ENCODE data around the gene ATF7IP.

Gene ATF7IP

GRCh38 chr12:14390870-14391530 is 25.5 kb downstream of the ATF7IP start:
- no peak for TF ChIP-seq CTCF (IDR thresholded peaks at IDR 0.05)

- TF ChIP-seq CTCF (IDR thresholded peaks at IDR 0.05): no peak
Measured at GRCh38 chr12:14393751-14394150, 28.3 kb downstream of the ATF7IP start.

GRCh38 chr12:14394317-14395073 is 29.0 kb downstream of the ATF7IP start:
- TF ChIP-seq CTCF (IDR thresholded peaks at IDR 0.05): no peak

- TF ChIP-seq CTCF (IDR thresholded peaks at IDR 0.05): no peak
Measured at GRCh38 chr12:14395074-14395778, 29.7 kb downstream of the ATF7IP start.

- no peak for TF ChIP-seq CTCF (IDR thresholded peaks at IDR 0.05)
Measured at GRCh38 chr12:14396071-14396470, 30.6 kb downstream of the ATF7IP start.

GRCh38 chr12:14399871-14400270 is 34.4 kb downstream of the ATF7IP start:
- no peak for TF ChIP-seq CTCF (IDR thresholded peaks at IDR 0.05)

- no peak for TF ChIP-seq CTCF (IDR thresholded peaks at IDR 0.05)
Measured at GRCh38 chr12:14400599-14400998, 35.1 kb downstream of the ATF7IP start.
